ENCODE results near the gene PARP8.

The PARP8 gene

DNA sequence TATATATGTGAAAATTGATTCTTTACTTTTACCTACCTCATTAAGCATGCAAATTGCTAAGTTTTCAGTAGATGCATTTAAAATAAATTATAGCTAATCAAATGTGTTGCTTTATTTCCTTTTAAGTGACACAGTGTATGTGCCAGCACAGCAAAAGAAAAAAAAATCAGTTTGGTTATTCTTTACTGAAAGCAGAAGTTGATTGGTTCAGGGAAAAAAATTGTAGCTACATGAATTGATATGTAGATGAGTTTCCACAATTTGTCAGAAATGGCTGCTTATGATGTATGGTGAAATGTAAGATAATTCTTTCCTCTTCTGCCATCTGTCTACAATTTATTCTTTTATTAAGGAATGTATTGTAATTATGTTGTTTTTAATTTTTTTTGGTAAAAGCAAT lies 57.8 kb downstream of the PARP8 start:
- DNase-seq (ENCODE audit: insufficient read length, low spot score), result no peak
- TF ChIP-seq PAX5 (IDR thresholded peaks at IDR 0.05; ENCODE audit: insufficient read depth, low read length, severe bottlenecking) (no peak), POLR2AphosphoS5 (IDR thresholded peaks at IDR 0.05; ENCODE audit: low read depth, low read length) (no peak), POU2F2 (IDR thresholded peaks at IDR 0.05; ENCODE audit: low read depth, low read length) (no peak), POLR2A (IDR thresholded peaks at IDR 0.05; ENCODE audit: low read depth, low read length) (no peak), TAF1 (IDR thresholded peaks at IDR 0.05; ENCODE audit: low read depth, low read length) (no peak), SPI1 (IDR thresholded peaks at IDR 0.05; ENCODE audit: low read depth, low read length) (no peak)
- no peak for FAIRE-seq

DNA sequence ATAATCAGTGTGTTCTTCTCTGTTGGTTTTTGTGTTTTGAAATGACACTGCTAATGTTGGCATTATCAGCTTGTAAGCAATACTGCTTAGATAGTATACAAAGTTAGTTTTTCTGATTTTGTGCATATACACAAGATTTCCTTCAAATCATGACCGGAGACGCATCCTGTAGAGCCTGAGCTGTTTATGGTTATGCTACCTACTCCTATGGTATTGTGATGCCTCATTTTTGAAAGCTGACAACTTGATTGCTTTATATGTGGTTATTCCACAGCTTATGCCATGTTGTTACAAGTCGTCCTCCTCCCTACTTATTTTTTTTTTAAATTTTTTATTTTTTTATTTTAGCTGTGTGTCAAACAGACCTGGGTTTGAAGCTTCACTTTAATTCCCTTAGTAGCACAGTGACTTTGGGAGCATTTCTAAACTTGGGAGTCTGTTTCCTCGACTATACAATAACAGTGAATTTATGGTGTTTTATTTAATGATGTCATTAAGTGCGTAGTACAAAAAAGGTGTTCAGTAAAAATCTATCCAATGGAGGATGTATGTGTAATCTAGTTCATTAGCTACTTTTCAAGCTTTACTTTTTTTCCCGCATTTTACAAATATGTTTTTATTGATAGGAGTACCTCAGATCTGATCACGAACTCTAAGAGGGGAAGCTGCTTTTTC lies 59.5 kb downstream of the PARP8 start:
- FAIRE-seq (no peak), DNase-seq (ENCODE audit: insufficient read length, low spot score) (no peak)
- no peak for TF ChIP-seq TAF1 (IDR thresholded peaks at IDR 0.05; ENCODE audit: low read depth, low read length)
- no peak for TF ChIP-seq POLR2AphosphoS5 (IDR thresholded peaks at IDR 0.05; ENCODE audit: low read depth, low read length)
- TF ChIP-seq SPI1 (IDR thresholded peaks at IDR 0.05; ENCODE audit: low read depth, low read length), result no peak
- no peak for TF ChIP-seq PAX5 (IDR thresholded peaks at IDR 0.05; ENCODE audit: insufficient read depth, low read length, severe bottlenecking)
- TF ChIP-seq POLR2A (IDR thresholded peaks at IDR 0.05; ENCODE audit: low read depth, low read length), result no peak
- TF ChIP-seq POU2F2 (IDR thresholded peaks at IDR 0.05; ENCODE audit: low read depth, low read length), result no peak

DNA sequence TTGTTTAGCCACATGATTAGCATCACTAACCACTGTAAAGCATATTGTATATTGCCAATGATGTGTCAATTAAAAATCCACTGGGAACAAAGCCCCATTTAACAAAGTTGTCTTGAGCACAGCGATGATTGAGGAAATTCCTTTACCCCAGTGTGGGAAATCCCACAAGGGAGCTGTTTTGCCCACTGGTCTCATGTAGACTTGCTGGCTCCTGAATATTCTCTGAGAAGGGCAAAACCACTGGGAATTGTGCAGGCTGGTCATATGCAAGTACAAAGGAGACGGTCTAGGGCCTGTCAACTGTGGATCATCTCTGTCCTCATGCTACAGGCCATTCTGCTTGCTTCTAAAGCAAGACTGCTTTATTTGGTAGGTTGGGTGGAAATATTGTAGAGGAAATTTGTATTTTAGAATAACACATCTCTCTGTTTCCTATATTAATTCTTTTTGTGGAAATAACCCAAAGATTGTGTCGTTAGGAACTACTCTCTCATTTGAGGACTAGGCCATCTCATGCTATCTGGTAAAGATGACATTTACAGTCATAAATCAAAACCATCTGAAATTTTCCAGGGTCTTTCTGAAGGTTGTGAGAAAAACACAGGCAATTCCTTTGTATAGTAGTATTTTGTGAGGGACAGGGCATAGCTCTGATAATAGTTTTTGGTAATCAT lies 60.2 kb downstream of the PARP8 start:
- TF ChIP-seq POLR2AphosphoS5 (IDR thresholded peaks at IDR 0.05; ENCODE audit: low read depth, low read length) (no peak), TAF1 (IDR thresholded peaks at IDR 0.05; ENCODE audit: low read depth, low read length) (no peak), SPI1 (IDR thresholded peaks at IDR 0.05; ENCODE audit: low read depth, low read length) (no peak), PAX5 (IDR thresholded peaks at IDR 0.05; ENCODE audit: insufficient read depth, low read length, severe bottlenecking) (no peak), POU2F2 (IDR thresholded peaks at IDR 0.05; ENCODE audit: low read depth, low read length) (no peak), POLR2A (IDR thresholded peaks at IDR 0.05; ENCODE audit: low read depth, low read length) (no peak)
- DNase-seq (ENCODE audit: insufficient read length, low spot score) (no peak), FAIRE-seq (peak; percentile 43)

DNA sequence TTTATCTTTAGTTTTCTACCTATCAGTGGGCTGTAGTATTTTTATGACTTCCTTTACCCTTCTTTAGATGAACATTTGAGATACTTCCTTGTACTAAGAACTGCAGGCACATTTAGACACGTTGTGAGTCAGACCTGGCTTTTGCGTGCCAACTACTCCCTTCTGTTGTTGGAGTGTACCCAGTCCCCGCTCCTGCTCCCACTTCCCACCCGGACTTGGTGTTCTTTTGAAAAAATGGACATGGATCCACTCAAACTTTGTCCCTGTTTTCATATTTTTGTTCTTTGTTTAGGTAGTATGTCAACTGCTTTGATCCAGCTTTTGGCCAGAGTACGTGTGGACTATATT lies 60.7 kb downstream of the PARP8 start:
- no peak for TF ChIP-seq TAF1 (IDR thresholded peaks at IDR 0.05; ENCODE audit: low read depth, low read length)
- no peak for TF ChIP-seq POU2F2 (IDR thresholded peaks at IDR 0.05; ENCODE audit: low read depth, low read length)
- no peak for TF ChIP-seq POLR2A (IDR thresholded peaks at IDR 0.05; ENCODE audit: low read depth, low read length)
- no peak for TF ChIP-seq PAX5 (IDR thresholded peaks at IDR 0.05; ENCODE audit: insufficient read depth, low read length, severe bottlenecking)
- no peak for TF ChIP-seq SPI1 (IDR thresholded peaks at IDR 0.05; ENCODE audit: low read depth, low read length)
- TF ChIP-seq POLR2AphosphoS5 (IDR thresholded peaks at IDR 0.05; ENCODE audit: low read depth, low read length), result no peak
- no peak for FAIRE-seq
- no peak for DNase-seq (ENCODE audit: insufficient read length, low spot score)

DNA sequence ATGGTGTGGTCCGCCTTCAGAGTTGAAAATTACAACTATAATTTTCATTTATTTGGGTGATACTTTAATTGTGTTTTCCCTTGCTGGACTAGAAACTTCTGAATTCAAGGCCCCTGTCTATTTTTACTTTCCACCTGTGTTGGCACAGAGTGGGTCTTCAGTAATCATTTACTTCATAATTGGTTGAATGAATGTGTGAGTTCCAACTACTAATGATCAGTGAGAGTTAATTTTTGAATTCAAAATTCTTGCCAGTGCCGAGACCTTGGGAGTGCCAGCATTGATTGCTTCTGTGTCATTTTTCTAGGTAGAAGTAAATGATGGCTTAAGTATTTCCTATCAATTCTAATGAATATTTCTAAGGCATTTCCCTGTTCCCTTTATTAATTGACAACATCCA lies 61.4 kb downstream of the PARP8 start:
- TF ChIP-seq TAF1 (IDR thresholded peaks at IDR 0.05; ENCODE audit: low read depth, low read length) (no peak), POU2F2 (IDR thresholded peaks at IDR 0.05; ENCODE audit: low read depth, low read length) (no peak)
- no peak for FAIRE-seq
- DNase-seq (ENCODE audit: insufficient read length, low spot score), result no peak

DNA sequence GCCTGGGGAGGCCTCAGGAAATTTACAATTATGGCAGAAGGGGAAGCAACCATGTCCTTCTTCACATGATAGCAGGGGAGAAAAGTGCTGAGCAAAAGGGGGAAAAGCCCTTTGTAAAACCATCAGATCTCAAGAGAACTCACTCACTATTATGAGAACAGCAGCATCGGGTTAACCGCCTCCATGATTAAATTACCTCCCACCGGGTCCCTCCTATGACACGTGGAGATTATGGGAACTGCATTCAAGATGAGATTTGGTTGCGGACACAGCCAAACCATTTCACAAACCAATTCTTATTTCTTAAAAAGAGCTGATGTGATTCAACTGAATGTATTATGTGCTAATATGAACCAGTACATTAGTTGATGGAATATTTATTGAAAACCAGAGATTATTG lies 63.9 kb downstream of the PARP8 start:
- TF ChIP-seq TAF1 (IDR thresholded peaks at IDR 0.05; ENCODE audit: low read depth, low read length), result no peak
- TF ChIP-seq PAX5 (IDR thresholded peaks at IDR 0.05; ENCODE audit: insufficient read depth, low read length, severe bottlenecking), result no peak
- TF ChIP-seq POU2F2 (IDR thresholded peaks at IDR 0.05; ENCODE audit: low read depth, low read length), result no peak
- TF ChIP-seq POLR2AphosphoS5 (IDR thresholded peaks at IDR 0.05; ENCODE audit: low read depth, low read length), result no peak
- TF ChIP-seq SPI1 (IDR thresholded peaks at IDR 0.05; ENCODE audit: low read depth, low read length), result no peak
- no peak for TF ChIP-seq POLR2A (IDR thresholded peaks at IDR 0.05; ENCODE audit: low read depth, low read length)
- no peak for FAIRE-seq
- no peak for DNase-seq (ENCODE audit: insufficient read length, low spot score)

DNA sequence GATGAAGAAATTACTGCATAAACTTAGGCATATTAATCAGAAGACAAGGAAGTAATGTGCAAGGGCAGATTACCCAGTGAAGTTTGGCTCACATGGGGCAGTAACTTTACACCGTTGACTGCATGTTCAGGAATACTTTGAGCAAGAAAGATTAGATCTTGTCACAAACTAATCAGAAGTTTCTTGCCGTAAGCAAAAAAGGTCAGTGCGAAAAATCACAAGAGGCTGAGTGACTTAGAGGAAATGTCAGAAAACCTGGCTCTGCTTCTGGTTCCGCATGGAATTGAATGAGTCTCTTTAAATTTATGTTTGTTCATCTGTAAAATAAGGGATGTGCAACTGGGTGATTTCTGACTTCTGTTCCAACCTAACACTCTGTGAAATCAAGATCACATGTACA lies 64.4 kb downstream of the PARP8 start:
- DNase-seq (ENCODE audit: insufficient read length, low spot score), result no peak
- no peak for FAIRE-seq
- TF ChIP-seq POU2F2 (IDR thresholded peaks at IDR 0.05; ENCODE audit: low read depth, low read length), result no peak
- TF ChIP-seq POLR2A (IDR thresholded peaks at IDR 0.05; ENCODE audit: low read depth, low read length), result no peak
- no peak for TF ChIP-seq PAX5 (IDR thresholded peaks at IDR 0.05; ENCODE audit: insufficient read depth, low read length, severe bottlenecking)
- TF ChIP-seq TAF1 (IDR thresholded peaks at IDR 0.05; ENCODE audit: low read depth, low read length), result no peak
- TF ChIP-seq SPI1 (IDR thresholded peaks at IDR 0.05; ENCODE audit: low read depth, low read length), result no peak
- no peak for TF ChIP-seq POLR2AphosphoS5 (IDR thresholded peaks at IDR 0.05; ENCODE audit: low read depth, low read length)

DNA sequence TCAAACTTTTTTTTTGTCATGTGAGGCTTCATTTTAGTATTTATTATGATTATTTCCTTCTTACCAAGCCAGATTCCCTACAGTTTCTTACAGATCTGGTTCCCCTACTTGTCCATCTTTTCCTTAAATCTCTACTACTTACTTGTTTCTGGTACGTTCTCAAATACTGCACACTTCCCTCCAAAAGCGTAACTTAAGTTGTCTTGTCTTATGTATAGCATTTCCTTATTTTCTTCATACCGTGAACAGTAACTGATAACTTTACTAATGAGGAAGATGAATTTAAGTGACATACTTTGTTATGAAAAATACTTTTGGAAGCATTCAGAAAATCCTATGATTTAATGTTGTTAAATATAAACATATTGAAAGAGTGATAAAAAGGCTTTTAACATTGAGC lies 67.3 kb downstream of the PARP8 start:
- no peak for TF ChIP-seq POLR2AphosphoS5 (IDR thresholded peaks at IDR 0.05; ENCODE audit: low read depth, low read length)
- TF ChIP-seq POU2F2 (IDR thresholded peaks at IDR 0.05; ENCODE audit: low read depth, low read length), result no peak
- TF ChIP-seq TAF1 (IDR thresholded peaks at IDR 0.05; ENCODE audit: low read depth, low read length), result no peak
- no peak for TF ChIP-seq SPI1 (IDR thresholded peaks at IDR 0.05; ENCODE audit: low read depth, low read length)
- no peak for TF ChIP-seq PAX5 (IDR thresholded peaks at IDR 0.05; ENCODE audit: insufficient read depth, low read length, severe bottlenecking)
- FAIRE-seq, result no peak
- no peak for DNase-seq (ENCODE audit: insufficient read length, low spot score)

DNA sequence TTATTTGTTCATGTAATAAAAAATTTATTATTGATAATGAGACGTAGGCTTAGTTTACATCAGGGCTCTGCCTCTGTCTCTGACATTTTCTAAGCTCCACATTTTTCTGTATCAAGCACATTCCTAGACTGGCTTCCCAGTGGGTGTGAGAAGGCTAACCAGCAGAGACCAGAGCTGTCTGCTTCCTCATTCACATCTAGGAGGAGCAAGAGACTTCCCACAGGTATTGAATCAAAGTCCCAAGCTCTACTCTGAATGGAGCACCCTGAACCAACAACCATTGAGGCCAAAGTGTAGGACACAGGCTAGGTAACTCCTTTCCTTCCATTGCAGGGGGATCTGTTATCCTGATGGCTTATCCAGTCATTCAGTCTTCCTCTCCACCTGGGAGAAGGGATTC lies 72.4 kb downstream of the PARP8 start:
- no peak for DNase-seq (ENCODE audit: insufficient read length, low spot score)
- FAIRE-seq, result no peak
- no peak for TF ChIP-seq SPI1 (IDR thresholded peaks at IDR 0.05; ENCODE audit: low read depth, low read length)
- TF ChIP-seq PAX5 (IDR thresholded peaks at IDR 0.05; ENCODE audit: insufficient read depth, low read length, severe bottlenecking), result no peak
- no peak for TF ChIP-seq POU2F2 (IDR thresholded peaks at IDR 0.05; ENCODE audit: low read depth, low read length)
- TF ChIP-seq POLR2A (IDR thresholded peaks at IDR 0.05; ENCODE audit: low read depth, low read length), result no peak
- no peak for TF ChIP-seq POLR2AphosphoS5 (IDR thresholded peaks at IDR 0.05; ENCODE audit: low read depth, low read length)
- TF ChIP-seq TAF1 (IDR thresholded peaks at IDR 0.05; ENCODE audit: low read depth, low read length), result no peak

DNA sequence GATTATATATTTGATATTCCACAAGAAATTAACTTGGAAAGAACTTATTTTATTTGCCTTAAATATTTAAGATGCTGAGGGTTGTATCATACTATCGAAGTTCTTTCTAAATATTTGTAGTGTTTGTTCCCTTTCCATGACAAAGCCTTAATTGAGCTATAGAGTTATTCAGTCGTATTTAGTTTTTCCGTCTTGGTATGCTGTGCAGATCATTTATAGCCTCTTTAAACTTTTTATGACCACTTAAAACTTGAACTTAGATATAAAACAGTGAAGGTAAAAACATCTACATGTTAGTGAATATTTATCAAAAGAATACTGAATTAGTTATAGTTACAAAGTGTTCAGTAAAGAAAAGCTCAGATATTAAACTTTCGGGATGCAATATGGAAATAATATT lies 74.4 kb downstream of the PARP8 start:
- no peak for TF ChIP-seq POU2F2 (IDR thresholded peaks at IDR 0.05; ENCODE audit: low read depth, low read length)
- no peak for TF ChIP-seq POLR2A (IDR thresholded peaks at IDR 0.05; ENCODE audit: low read depth, low read length)
- no peak for TF ChIP-seq SPI1 (IDR thresholded peaks at IDR 0.05; ENCODE audit: low read depth, low read length)
- no peak for TF ChIP-seq PAX5 (IDR thresholded peaks at IDR 0.05; ENCODE audit: insufficient read depth, low read length, severe bottlenecking)
- no peak for TF ChIP-seq POLR2AphosphoS5 (IDR thresholded peaks at IDR 0.05; ENCODE audit: low read depth, low read length)
- FAIRE-seq (no peak), DNase-seq (ENCODE audit: insufficient read length, low spot score) (no peak)
